ENCODE results near the gene HMGXB4.

GRCh38 chr22:35315141-35315854 lies 58.0 kb downstream of the HMGXB4 start:
- TF ChIP-seq CTCF (IDR thresholded peaks at IDR 0.05) (no peak), POLR2A (IDR thresholded peaks at IDR 0.05) (no peak)

Data from testis (tissue), 2 donors.